ENCODE data around the gene CHDH.
A peak's percentile ranks its signal among the peaks of the same experiment; 100 is the strongest.

Gene CHDH

DNA sequence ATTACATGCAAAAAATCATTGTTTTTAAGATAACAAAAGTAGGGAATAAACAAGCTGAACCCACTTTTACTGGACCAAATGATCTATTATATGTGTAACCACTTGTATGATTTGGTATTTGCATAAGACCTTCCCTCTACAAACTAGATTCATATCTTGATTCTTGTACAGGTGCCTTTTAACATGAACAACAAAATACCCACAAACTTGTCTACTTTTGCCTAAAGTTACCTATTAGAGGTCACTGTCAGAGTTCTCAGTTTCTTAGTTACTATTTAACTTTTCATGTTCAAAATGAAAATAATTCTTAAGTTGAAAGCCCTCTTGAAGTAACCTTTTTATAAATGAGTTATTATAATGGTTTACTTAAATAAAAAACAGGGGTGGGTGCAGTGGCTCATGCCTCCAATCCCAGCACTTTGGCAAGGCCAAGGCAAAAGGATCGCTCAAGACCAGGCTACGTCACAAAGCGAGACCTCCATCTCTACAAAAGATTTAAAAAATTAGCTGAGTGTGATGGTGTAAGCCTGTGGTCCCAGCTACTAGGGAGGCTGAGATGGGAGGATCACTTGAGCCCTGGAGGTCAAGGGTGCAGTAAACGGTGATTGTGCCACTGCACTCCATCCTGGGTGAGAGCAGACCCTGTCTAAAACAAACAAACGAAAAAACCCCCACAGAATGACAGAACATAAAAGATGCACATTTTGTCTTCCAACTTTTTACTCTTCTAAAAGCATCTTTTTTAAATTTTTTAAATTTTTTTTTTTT, 19.7 kb upstream of the CHDH start:
- Histone ChIP-seq H3K9me3 (ENCODE audit: control insufficient read depth, insufficient read depth, low read length) (no peaks in the 10 kb centered on the region), H3K4me1 (ENCODE audit: insufficient read depth, low read length) (no peaks in the 10 kb centered on the region), H3K36me3 (ENCODE audit: insufficient read depth, low read length) (peaks cover 2% of the 10 kb centered on the region; the same call in 1 of the 2 replicates), H3K9ac (ENCODE audit: low read depth, low read length) (no peak overlapping the region)

DNA sequence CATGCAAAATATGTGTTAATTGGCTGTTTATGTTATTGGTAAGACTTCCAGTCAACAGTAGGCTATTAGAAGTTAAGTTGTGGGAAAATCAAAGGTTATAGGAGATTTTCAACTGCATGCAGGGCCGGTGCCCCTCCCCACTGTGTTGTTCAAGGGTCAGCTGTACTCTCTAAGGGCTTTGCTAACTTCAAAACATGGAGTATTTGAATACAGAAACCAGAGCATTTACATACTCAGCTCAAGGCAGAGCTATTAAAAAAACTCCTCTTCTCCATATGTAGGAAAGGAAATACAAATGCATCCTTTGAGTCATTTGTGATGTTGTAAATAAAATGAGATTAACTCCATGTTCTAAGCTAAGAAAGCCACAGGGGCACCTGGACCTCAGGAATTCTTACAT, 16.9 kb upstream of the CHDH start:
- H3K9ac ChIP-seq (ENCODE audit: low read depth, low read length) = no peak overlapping the region
- peaks cover 3% of the 10 kb centered on the region; the same call in 1 of the 2 replicates for H3K36me3 ChIP-seq (ENCODE audit: insufficient read depth, low read length)
- no peaks in the 10 kb centered on the region for H3K9me3 ChIP-seq (ENCODE audit: control insufficient read depth, insufficient read depth, low read length)
- no peaks in the 10 kb centered on the region for H3K4me1 ChIP-seq (ENCODE audit: insufficient read depth, low read length)

DNA sequence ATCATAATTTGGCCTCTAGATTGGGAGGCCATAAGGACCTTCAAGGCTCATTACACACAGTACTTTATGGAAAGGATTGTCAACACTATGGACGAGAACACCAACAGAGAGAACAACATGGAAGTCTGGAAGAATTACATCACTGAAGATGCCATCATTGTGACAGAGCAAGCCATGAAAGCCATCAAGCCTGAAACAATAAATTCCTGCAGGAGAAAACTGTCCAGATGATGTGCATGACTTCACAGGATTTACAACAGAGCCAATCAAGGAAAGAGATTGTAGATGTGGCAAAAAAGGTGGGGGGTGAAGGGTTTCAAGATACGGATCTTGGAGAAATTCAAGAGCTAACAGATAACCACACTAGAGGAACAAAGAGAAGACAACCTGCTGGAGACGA, 16.0 kb upstream of the CHDH start:
- Histone ChIP-seq H3K9me3 (ENCODE audit: control insufficient read depth, insufficient read depth, low read length) (no peaks in the 10 kb centered on the region), H3K9ac (ENCODE audit: low read depth, low read length) (no peak overlapping the region), H3K36me3 (ENCODE audit: insufficient read depth, low read length) (0 out of 2 replicates have a peak, but pooled peaks cover 3% of the 10 kb centered on the region), H3K4me1 (ENCODE audit: insufficient read depth, low read length) (no peaks in the 10 kb centered on the region)

DNA sequence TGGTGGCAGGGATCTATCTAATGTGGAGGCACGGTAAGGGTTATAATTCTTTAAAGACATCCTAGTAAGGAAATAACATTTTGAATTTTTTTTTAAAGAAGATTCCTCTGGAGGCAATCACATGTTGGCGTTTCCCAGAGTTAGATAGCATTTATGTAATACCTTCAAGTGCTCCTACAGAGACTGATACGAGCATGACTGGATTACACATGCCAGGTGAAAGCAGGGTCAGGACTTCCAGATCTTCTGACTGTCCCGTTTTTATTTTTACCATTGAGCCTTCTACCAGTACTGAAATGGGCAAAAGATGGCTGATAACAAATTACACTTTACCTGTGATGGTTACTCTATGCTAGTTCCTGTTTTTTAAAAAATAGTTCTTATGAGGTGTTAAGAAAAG, 14.0 kb upstream of the CHDH start:
- Histone ChIP-seq H3K9me3 (ENCODE audit: control insufficient read depth, insufficient read depth, low read length) (no peaks in the 10 kb centered on the region), H3K9ac (ENCODE audit: low read depth, low read length) (no peak overlapping the region), H3K4me1 (ENCODE audit: insufficient read depth, low read length) (no peaks in the 10 kb centered on the region), H3K36me3 (ENCODE audit: insufficient read depth, low read length) (0 out of 2 replicates have a peak, but pooled peaks cover 3% of the 10 kb centered on the region)

DNA sequence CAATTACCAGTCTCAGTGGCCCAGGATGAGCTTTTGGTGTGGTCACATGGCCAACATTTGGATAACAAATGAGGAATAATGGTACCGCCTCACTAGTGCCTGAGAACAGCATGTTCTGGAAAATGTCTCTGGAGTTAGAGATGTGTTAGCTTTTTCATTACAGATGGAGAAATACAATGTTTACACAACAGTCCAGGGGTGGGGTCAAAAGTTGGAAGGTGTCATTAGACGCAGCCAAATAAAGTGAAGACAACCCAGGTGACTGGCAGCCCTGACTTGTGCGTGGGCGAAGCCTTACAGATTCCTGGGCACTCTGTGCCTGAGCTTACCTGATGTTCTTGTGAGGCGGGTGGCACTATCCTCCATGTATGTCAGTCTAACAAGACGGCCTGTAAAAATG, 13.0 kb upstream of the CHDH start:
- Histone ChIP-seq H3K4me1 (ENCODE audit: insufficient read depth, low read length) (no peaks in the 10 kb centered on the region), H3K9ac (ENCODE audit: low read depth, low read length) (no peak overlapping the region), H3K36me3 (ENCODE audit: insufficient read depth, low read length) (0 out of 2 replicates have a peak, but pooled peaks cover 3% of the 10 kb centered on the region), H3K9me3 (ENCODE audit: control insufficient read depth, insufficient read depth, low read length) (no peaks in the 10 kb centered on the region)

DNA sequence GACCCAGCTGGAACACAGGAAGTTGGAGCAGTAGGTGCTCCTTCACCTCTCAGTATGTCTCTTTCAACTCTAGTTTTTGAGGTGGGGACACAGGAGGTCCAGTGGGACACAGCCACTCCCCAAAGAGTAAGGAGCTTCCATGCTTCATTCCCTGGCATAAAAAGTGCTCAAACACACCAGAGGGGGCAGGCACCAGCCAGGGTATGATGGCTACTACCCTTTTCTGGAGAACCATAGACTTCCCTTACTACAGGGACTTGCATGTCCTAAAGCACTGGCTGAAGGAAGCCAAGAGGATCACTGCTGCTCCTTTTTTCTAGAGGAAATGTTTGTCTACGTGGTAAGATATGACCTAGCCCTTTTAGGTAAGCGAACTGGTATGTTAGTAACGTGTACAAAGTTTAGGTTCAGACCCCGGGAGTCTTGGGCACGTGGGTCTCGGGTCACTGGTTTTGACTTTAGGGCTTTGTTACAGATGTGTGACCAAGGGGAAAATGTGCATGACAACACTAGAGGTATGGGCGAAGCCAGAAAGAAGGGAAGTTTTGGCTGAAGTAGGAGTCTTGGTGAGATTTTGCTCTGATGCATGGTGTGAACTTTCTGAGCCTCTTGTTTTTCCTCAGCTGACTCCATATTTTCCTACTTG, 12.0 kb upstream of the CHDH start:
- H3K9ac ChIP-seq (ENCODE audit: low read depth, low read length) = no peak overlapping the region
- 0 out of 2 replicates have a peak, but pooled peaks cover 3% of the 10 kb centered on the region for H3K36me3 ChIP-seq (ENCODE audit: insufficient read depth, low read length)
- no peaks in the 10 kb centered on the region for H3K4me1 ChIP-seq (ENCODE audit: insufficient read depth, low read length)
- no peaks in the 10 kb centered on the region for H3K9me3 ChIP-seq (ENCODE audit: control insufficient read depth, insufficient read depth, low read length)

DNA sequence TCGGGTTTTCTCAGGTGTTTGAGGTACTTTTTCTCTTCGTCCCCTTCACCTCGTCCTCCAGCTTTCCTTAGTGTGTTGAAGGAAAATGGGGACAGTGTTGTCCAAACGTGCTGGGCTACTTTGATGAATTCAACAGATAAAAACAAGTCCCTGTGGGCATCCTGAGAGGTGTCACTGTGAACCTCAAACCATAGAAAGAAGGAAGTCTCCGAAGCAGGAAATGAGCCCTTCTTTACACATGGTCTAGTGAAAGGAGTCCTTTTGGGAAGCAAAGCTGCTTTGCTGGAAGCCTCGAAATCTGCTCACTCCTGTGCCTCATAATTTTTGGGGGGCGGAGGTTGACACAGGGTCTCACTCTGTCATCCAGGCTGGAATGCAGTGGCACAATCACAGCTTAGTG, 10.7 kb upstream of the CHDH start:
- Histone ChIP-seq H3K4me1 (ENCODE audit: insufficient read depth, low read length) (no peaks in the 10 kb centered on the region), H3K9ac (ENCODE audit: low read depth, low read length) (no peak overlapping the region)

DNA sequence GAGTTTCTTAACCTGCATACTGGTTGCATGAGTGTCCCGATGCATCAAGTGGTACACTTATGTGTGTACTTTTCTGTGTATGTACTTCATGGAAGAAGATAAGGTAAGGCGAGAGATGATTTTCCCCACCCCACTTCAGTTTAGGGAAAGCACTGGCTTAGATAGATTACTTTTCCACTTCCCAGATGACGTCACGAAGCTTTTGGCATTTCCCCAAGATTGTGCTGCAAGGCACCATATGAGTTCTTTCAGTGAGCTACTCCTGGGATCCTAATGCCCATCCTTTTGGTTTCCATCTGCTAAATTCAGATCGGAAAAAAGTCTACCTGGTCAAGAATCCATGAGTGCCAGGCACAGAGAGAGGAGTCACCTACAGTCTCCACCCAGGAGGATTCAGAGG, 4.7 kb upstream of the CHDH start:
- no peaks in the 10 kb centered on the region for H3K9me3 ChIP-seq (ENCODE audit: control insufficient read depth, insufficient read depth, low read length)
- H3K9ac ChIP-seq (ENCODE audit: low read depth, low read length) = no peak overlapping the region
- H3K36me3 ChIP-seq (ENCODE audit: insufficient read depth, low read length) = no peaks in the 10 kb centered on the region
- no peaks in the 10 kb centered on the region for H3K4me1 ChIP-seq (ENCODE audit: insufficient read depth, low read length)

More for the DNA sequence above, 10.7 kb upstream of the CHDH start:
- Histone ChIP-seq H3K9me3 (ENCODE audit: control insufficient read depth, insufficient read depth, low read length) (no peaks in the 10 kb centered on the region), H3K36me3 (ENCODE audit: insufficient read depth, low read length) (0 out of 2 replicates have a peak, but pooled peaks cover 3% of the 10 kb centered on the region)

DNA sequence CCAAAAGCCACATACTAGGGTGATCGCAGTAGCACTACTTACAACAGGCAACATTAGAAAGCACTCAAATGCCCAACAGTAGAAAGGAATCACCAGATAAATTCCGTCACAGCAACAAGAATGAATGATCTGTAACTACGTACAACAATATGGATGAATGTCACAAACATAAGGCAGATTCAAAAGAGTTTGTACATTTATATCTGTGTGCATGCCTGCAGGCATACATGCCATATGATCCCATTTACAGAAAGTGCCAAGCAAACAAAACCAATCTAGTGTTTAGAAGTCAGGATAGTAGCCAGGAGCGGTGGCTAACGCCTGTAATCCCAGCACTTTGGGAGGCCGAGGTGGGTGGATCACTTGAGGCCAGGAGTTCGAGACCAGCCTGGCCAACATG, 3.7 kb upstream of the CHDH start:
- Histone ChIP-seq H3K9ac (ENCODE audit: low read depth, low read length) (no peak overlapping the region), H3K36me3 (ENCODE audit: insufficient read depth, low read length) (no peaks in the 10 kb centered on the region), H3K4me1 (ENCODE audit: insufficient read depth, low read length) (peaks cover 5% of the 10 kb centered on the region; the same call in 1 of the 2 replicates), H3K9me3 (ENCODE audit: control insufficient read depth, insufficient read depth, low read length) (no peaks in the 10 kb centered on the region)

DNA sequence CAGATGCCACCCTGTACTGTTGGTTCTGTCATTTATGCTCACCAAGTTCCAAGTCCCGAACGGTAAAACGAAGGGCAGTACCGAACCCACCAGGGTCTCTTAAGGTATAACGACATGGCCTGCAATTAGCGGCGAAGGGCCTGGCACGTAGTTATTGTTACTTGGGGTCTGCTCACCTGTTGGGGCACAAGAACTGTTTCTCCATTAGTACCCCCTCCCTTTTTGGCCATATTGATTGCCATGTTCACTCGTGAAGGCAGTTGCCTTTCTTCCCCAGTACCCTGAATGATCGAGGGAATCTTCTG, 584 bp upstream of the CHDH start:
- H3K9me3 ChIP-seq (ENCODE audit: control insufficient read depth, insufficient read depth, low read length) = no peaks in the 10 kb centered on the region

DNA sequence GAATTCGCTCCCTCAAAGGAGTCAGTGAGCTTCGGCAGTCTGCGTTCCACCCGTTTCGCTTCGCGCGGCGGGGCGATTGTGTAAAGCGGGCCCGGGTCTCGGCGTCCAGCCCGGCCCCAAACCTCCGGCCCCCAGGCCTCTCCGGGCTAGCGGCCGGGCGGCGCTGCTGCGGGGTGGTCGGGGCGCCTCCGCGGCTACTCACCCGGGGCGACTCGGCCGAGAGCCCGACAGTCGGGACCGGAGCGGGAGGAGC, 412 bp downstream of the CHDH start:
- H3K4me1 ChIP-seq (ENCODE audit: insufficient read depth, low read length) = peaks cover 29% of the 10 kb centered on the region
- no peaks in the 10 kb centered on the region for H3K36me3 ChIP-seq (ENCODE audit: insufficient read depth, low read length)
- H3K9ac ChIP-seq (ENCODE audit: low read depth, low read length) = peak overlapping the region; percentile 83
- no peaks in the 10 kb centered on the region for H3K9me3 ChIP-seq (ENCODE audit: control insufficient read depth, insufficient read depth, low read length)

More for the DNA sequence above, 584 bp upstream of the CHDH start:
- H3K4me1 ChIP-seq (ENCODE audit: insufficient read depth, low read length) = peaks cover 29% of the 10 kb centered on the region
- no peaks in the 10 kb centered on the region for H3K36me3 ChIP-seq (ENCODE audit: insufficient read depth, low read length)
- H3K9ac ChIP-seq (ENCODE audit: low read depth, low read length) = peak overlapping the region; percentile 83; the same call in 1 of the 2 replicates

DNA sequence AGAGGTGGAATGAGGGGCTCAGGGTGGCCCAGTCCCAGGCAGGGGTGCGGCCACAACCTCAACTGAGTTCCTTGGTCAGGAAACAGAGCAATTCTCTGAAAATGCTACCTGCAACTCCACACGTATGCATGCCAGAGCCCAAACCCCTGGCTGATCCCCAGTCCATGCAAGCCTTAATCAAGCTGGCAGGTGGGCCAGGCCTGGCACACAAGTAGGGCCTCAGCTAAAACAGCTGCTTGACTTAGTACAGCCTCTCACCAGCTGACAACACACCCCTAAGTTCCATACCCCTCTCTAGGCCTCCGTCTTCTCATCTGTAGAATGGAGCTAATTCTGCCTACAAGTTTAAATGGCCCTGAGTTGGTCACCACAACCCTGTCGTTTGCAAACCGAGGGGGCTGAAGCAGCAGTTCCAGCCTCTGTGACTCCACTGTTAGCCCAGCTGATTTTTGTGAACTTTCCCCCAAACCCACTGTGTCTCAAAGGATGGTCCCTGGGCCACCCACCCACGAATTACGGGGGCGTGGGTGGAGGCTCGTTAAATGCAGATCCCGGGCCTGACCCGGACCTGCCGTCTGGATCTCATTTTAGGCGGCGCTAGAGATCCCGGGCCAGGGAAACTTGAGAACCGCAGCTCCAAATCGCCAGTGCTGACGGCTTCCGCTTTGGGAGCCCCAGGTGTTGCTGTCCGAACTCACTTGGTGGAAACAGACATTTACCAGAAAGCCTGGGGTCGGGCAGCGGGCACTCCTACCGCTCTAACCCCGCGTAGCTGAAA, 927 bp downstream of the CHDH start:
- Histone ChIP-seq H3K9ac (ENCODE audit: low read depth, low read length) (peak overlapping the region; percentile 83), H3K36me3 (ENCODE audit: insufficient read depth, low read length) (no peaks in the 10 kb centered on the region), H3K9me3 (ENCODE audit: control insufficient read depth, insufficient read depth, low read length) (no peaks in the 10 kb centered on the region), H3K4me1 (ENCODE audit: insufficient read depth, low read length) (peaks cover 29% of the 10 kb centered on the region)

DNA sequence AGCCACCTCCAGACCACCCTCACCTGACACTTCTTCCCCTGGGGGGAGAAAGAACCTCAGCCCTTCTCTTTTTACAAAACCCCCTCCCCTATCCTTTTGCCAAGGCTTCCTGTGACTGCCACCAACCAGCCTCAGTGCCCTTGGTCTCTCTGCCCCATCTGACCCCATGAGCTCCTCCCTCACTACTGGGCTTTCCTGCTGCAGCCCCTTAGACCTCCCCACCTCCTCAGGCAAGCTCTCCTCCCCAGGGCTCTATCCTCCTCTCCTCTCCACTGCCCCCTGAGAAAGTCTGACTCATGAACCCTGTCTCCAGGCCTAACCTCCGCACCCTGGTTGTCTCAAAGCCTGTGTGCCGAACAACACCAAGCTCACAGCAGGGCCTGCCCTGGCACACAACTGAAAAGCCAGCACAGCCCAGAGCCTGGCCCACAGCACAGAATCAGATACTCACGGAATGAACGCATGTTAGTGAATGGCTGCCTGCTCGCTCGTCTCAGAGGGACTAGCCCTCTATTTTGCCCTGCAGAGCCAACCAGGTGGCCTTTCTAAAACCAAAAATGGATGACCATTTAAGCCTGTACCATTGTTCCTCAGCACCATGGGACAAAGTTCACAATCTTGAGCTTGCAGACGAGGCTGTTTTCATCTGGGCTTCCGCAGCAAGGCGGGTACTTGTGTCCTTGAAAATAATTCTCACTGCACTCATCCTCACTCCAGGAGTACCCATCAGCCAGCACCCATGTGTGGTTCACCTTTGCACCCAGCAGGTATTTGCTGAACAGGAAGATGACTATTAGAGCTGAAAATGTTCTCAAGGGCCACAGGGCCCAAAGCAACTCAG, 1.7 kb downstream of the CHDH start:
- Histone ChIP-seq H3K9me3 (ENCODE audit: control insufficient read depth, insufficient read depth, low read length) (no peaks in the 10 kb centered on the region), H3K9ac (ENCODE audit: low read depth, low read length) (no peak overlapping the region), H3K4me1 (ENCODE audit: insufficient read depth, low read length) (peaks cover 29% of the 10 kb centered on the region), H3K36me3 (ENCODE audit: insufficient read depth, low read length) (no peaks in the 10 kb centered on the region)

Measured in ES-I3 (cell line).